ENCODE measurements around the gene NXF1. TPM values are rescaled to one million over a fixed set of nuclear protein-coding genes. Genes with fewer than 3 reads are reported as not detected.
"Not testable (repeated sequence)": the region's sequence is repeated elsewhere in the genome, so short reads cannot be mapped to it uniquely, and the experiment has no call there.

NXF1 gene
- total RNA-seq, 1 experiment from 2014 or later, result 69.0 TPM

DNA sequence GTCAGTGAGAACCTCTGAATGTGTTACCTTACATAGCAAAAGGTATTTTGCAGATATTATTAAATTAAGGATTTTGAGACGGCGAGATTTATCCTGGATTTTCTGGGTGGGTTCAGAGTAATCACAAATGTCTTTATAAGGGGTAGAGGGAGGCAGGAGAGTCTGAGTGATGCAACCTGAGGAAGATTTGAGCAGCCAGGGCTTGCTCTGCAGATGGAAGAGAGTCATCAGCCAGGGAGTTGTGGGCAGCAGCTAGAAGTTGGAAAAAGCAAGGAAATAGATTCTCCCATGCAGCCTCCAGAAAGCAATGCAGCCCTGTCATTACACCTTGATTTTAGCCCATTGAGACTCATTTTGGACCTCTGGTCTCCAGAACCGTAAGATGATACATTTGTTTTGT, 38.2 kb upstream of the NXF1 start:
- Histone ChIP-seq H2BK20ac (ENCODE audit: low read depth, low read length, poor library complexity, severe bottlenecking) (no peak overlapping the region), H3K18ac (ENCODE audit: insufficient read length, low read depth, low read length) (no peak overlapping the region), H4K8ac (replicated peaks; ENCODE audit: insufficient read length, low read depth, low read length) (no peak overlapping the region), H3K27ac (ENCODE audit: insufficient read length, low read depth, low read length) (no peak overlapping the region), H3K56ac (ENCODE audit: insufficient read length, low read depth, low read length) (no peak overlapping the region), H2AK5ac (ENCODE audit: insufficient read length, low read length) (no peak overlapping the region), H3K79me2 (ENCODE audit: insufficient read depth, low read length) (peaks cover 4% of the 10 kb centered on the region; the same call in 1 of the 2 replicates), H2BK15ac (ENCODE audit: low read depth, low read length) (no peak overlapping the region), H3K23me2 (ENCODE audit: insufficient read length, low read depth, low read length, poor library complexity, severe bottlenecking) (peaks cover 18% of the 10 kb centered on the region), H3K9ac (ENCODE audit: extremely low read depth, insufficient read length, low read length) (no peak overlapping the region), H3K4me2 (ENCODE audit: insufficient read depth, insufficient read length, low read length) (no peak overlapping the region), H4K91ac (ENCODE audit: insufficient read length, low read depth, low read length) (no peak overlapping the region), H3K27me3 (ENCODE audit: insufficient read depth, low read length) (no peaks in the 10 kb centered on the region), H4K5ac (ENCODE audit: insufficient read length, low read depth, low read length) (no peak overlapping the region), H4K20me1 (ENCODE audit: control insufficient read depth, insufficient read depth, insufficient read length) (no peaks in the 10 kb centered on the region), H3K79me1 (ENCODE audit: insufficient read depth, low read depth, low read length, poor library complexity, severe bottlenecking) (no peaks in the 10 kb centered on the region), H2AFZ (ENCODE audit: low read length) (no peak overlapping the region), H3K9me3 (ENCODE audit: control insufficient read depth, low read depth, low read length) (no peaks in the 10 kb centered on the region), H2BK5ac (ENCODE audit: insufficient read length, low read length) (no peak overlapping the region), H2BK12ac (ENCODE audit: insufficient read length, low read depth, low read length) (no peak overlapping the region), H3K4me1 (ENCODE audit: insufficient read depth, low read length) (no peaks in the 10 kb centered on the region), H3K23ac (ENCODE audit: insufficient read length, low read depth, low read length) (no peak overlapping the region), H3K14ac (ENCODE audit: insufficient read depth, low read length) (no peak overlapping the region), H2BK120ac (ENCODE audit: low read depth, low read length, poor library complexity, severe bottlenecking) (no peak overlapping the region), H3T11ph (ENCODE audit: low read length) (no peak overlapping the region), H3K4ac (ENCODE audit: low read depth, low read length) (no peak overlapping the region)
- Mint-ChIP-seq H3K4me1 (peaks cover 11 to 19% of the 10 kb centered on the region in 2 experiments), H3K9me3 (peaks cover 4 to 19% of the 10 kb centered on the region in 2 experiments), H3K36me3 (ENCODE audit: insufficient read depth in 1 of 3, low read depth in 3 of 3) (peaks cover 2 to 8% (median 8%) of the 10 kb centered on the region in 3 experiments; a peak in 5 of 7 replicates), H3K4me3 (no peak overlapping the region; a peak in 1 of 5 replicates), H3K27me3 (ENCODE audit: low read depth) (no peaks in the 10 kb centered on the region; the same call in 1 of the 2 replicates), H3K27ac (peak overlapping the region in 2 of 3 experiments; percentile 2 to 41; a peak in 3 of 7 replicates)
- TF ChIP-seq, protein P1, sequence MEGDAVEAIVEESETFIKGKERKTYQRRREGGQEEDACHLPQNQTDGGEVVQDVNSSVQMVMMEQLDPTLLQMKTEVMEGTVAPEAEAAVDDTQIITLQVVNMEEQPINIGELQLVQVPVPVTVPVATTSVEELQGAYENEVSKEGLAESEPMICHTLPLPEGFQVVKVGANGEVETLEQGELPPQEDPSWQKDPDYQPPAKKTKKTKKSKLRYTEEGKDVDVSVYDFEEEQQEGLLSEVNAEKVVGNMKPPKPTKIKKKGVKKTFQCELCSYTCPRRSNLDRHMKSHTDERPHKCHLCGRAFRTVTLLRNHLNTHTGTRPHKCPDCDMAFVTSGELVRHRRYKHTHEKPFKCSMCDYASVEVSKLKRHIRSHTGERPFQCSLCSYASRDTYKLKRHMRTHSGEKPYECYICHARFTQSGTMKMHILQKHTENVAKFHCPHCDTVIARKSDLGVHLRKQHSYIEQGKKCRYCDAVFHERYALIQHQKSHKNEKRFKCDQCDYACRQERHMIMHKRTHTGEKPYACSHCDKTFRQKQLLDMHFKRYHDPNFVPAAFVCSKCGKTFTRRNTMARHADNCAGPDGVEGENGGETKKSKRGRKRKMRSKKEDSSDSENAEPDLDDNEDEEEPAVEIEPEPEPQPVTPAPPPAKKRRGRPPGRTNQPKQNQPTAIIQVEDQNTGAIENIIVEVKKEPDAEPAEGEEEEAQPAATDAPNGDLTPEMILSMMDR (conservative IDR thresholded peaks at IDR 0.05), result no peak
- WGBS (ENCODE audit: extremely low coverage, insufficient read length, low lambda C conversion rate), result no CpG with 5 or more reads among the region's 3 CpGs
- no peak for DNase-seq

DNA sequence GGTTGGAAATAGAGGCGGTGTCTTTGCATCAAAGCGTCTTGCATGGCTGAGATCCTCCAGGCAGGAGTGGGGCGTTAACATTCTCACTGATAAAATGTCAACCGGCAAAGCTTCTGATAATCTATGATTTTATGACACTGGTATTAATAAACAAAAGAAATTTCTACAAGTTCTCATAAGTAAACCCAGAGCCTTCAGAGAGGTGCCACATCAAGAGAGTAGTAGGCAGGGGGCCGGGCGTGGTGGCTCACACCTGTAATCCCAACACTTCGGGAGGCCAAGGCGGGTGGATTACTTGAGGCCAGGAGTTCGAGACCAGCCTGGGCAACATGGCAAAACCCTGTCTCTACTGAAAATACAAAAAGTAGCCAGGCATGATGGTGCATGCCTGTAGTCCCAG, 37.7 kb upstream of the NXF1 start:
- H3K27ac Mint-ChIP-seq; H3K79me2 ChIP-seq (ENCODE audit: insufficient read depth, low read length); H4K8ac ChIP-seq (replicated peaks; ENCODE audit: insufficient read length, low read depth, low read length); H3K4me3 Mint-ChIP-seq; H3K4me1 ChIP-seq (ENCODE audit: insufficient read depth, low read length); H3K23ac ChIP-seq (ENCODE audit: insufficient read length, low read depth, low read length); H4K20me1 ChIP-seq (ENCODE audit: control insufficient read depth, insufficient read depth, insufficient read length); H2AK5ac ChIP-seq (ENCODE audit: insufficient read length, low read length); DNase-seq; H4K91ac ChIP-seq (ENCODE audit: insufficient read length, low read depth, low read length); H4K5ac ChIP-seq (ENCODE audit: insufficient read length, low read depth, low read length); H3K27me3 ChIP-seq (ENCODE audit: insufficient read depth, low read length); H2BK20ac ChIP-seq (ENCODE audit: low read depth, low read length, poor library complexity, severe bottlenecking); H2BK15ac ChIP-seq (ENCODE audit: low read depth, low read length); H3K79me1 ChIP-seq (ENCODE audit: insufficient read depth, low read depth, low read length, poor library complexity, severe bottlenecking); H2BK12ac ChIP-seq (ENCODE audit: insufficient read length, low read depth, low read length); H2BK5ac ChIP-seq (ENCODE audit: insufficient read length, low read length); H3K27me3 Mint-ChIP-seq (ENCODE audit: low read depth); H2AFZ ChIP-seq (ENCODE audit: low read length); H3K56ac ChIP-seq (ENCODE audit: insufficient read length, low read depth, low read length); H3K36me3 Mint-ChIP-seq (ENCODE audit: insufficient read depth in 1 of 3, low read depth in 3 of 3); H2BK120ac ChIP-seq (ENCODE audit: low read depth, low read length, poor library complexity, severe bottlenecking); H3K9me3 ChIP-seq (ENCODE audit: control insufficient read depth, low read depth, low read length); H3T11ph ChIP-seq (ENCODE audit: low read length); H3K18ac ChIP-seq (ENCODE audit: insufficient read length, low read depth, low read length); H3K4ac ChIP-seq (ENCODE audit: low read depth, low read length): not testable (repeated sequence)
- Histone ChIP-seq H3K27ac (ENCODE audit: insufficient read length, low read depth, low read length) (peak overlapping the region; percentile 80), H3K14ac (ENCODE audit: insufficient read depth, low read length) (0 out of 2 replicates have a peak overlapping the region, but pooled peaks have one; percentile 92), H3K23me2 (ENCODE audit: insufficient read length, low read depth, low read length, poor library complexity, severe bottlenecking) (peaks cover 18% of the 10 kb centered on the region), H3K4me2 (ENCODE audit: insufficient read depth, insufficient read length, low read length) (peak overlapping the region; percentile 63), H3K9ac (ENCODE audit: extremely low read depth, insufficient read length, low read length) (peak overlapping the region; percentile 50)
- WGBS (ENCODE audit: extremely low coverage, insufficient read length, low lambda C conversion rate), result no CpG with 5 or more reads among the region's 9 CpGs
- Mint-ChIP-seq H3K4me1 (peaks cover 11 to 19% of the 10 kb centered on the region in 2 experiments), H3K9me3 (peaks cover 4 to 17% of the 10 kb centered on the region in 2 experiments)
